SK-N-SH (cell line): ENCODE data around the gene CCR4. TPM values are rescaled to one million over a fixed set of nuclear protein-coding genes. Genes with fewer than 3 reads are reported as not detected.

Experiments used
- CTCF ChIA-PET: fragments of 300-600, 350-600 bp; formaldehyde crosslinking; extraction: SDS; loops from one replicate; lab custom pipeline; 2021; lab: Yijun Ruan, JAX
- POLR2A ChIA-PET: fragments of 350-600 bp; sonication (Branson Sonifier 250); formaldehyde crosslinking; extraction: SDS; loops from one replicate; lab custom pipeline; 2020; ENCODE audit warnings: antibody characterized with exemption, inconsistent platforms; lab: Yijun Ruan, JAX
- DNase-seq: peaks from one replicate; pipeline ENCODE4 v3.0.0; 2012
- H2AFZ ChIP-seq: fragments of 200-600 bp; sonication (generic); 2 replicates; pipeline ENCODE4 v1.8.1; 2016; ENCODE audit warnings: antibody characterized with exemption, mild to moderate bottlenecking, low read depth
- H3F3A ChIP-seq: fragments of 200-600 bp; sonication (generic); replicated peaks from 2 replicates; pipeline ENCODE3; 2016; ENCODE audit warnings: antibody characterized with exemption, mild to moderate bottlenecking; ENCODE audit not compliant: insufficient read depth
- H3K27ac ChIP-seq, 2 experiments: fragments of 200-500 bp in 1 of 2; fragments of 200-600 bp in 1 of 2; sonication (Bioruptor generic) in 1 of 2; sonication (generic), shearing (Covaris generic) in 1 of 2; 2 replicates each; pipeline versions ENCODE4 v1.5.1 to v1.6.1; 2014 to 2016; ENCODE audit warnings: low read depth in 2 of 2, inconsistent platforms in 1 of 2, low read length in 1 of 2, mild to moderate bottlenecking in 1 of 2, mixed read lengths in 1 of 2
- H3K27me3 ChIP-seq: fragments of 200-600 bp; sonication (generic), shearing (Covaris generic); 2 replicates; pipeline ENCODE4 v1.6.1; 2016; ENCODE audit warnings: mixed run types; ENCODE audit not compliant: insufficient read depth
- H3K36me3 ChIP-seq, 2 experiments: fragments of 200-500 bp in 1 of 2; fragments of 200-600 bp in 1 of 2; sonication (Bioruptor generic) in 1 of 2; sonication (generic) in 1 of 2; replicated peaks in 1 of 2; 2 replicates each; pipeline versions ENCODE3 to v1.5.1; 2014 to 2016; ENCODE audit warnings: low read length in 1 of 2, mild to moderate bottlenecking in 1 of 2; ENCODE audit not compliant: insufficient read depth in 2 of 2, control insufficient read depth in 1 of 2
- H3K4me1 ChIP-seq, 2 experiments: fragments of 200-500 bp in 1 of 2; fragments of 200-600 bp in 1 of 2; sonication (Bioruptor generic) in 1 of 2; sonication (generic), shearing (Covaris generic) in 1 of 2; 2 replicates each; pipeline versions ENCODE4 v1.5.1 to v1.6.1; 2014 to 2016; ENCODE audit warnings: low read depth in 1 of 2, low read length in 1 of 2, mixed run types in 1 of 2; ENCODE audit not compliant: insufficient read depth in 2 of 2, control insufficient read depth in 1 of 2
- H3K4me2 ChIP-seq: fragments of 200-600 bp; sonication (generic), shearing (Covaris generic); 2 replicates; pipeline ENCODE4 v1.6.1; 2017; ENCODE audit warnings: mixed run types
- H3K4me3 ChIP-seq, 2 experiments: fragments of 200-500 bp in 1 of 2; fragments of 200-600 bp in 1 of 2; sonication (Bioruptor generic) in 1 of 2; sonication (generic), shearing (Covaris generic) in 1 of 2; 2 replicates each; pipeline versions ENCODE4 v1.5.1 to v1.8.1; 2014 to 2016; ENCODE audit warnings: low read depth in 2 of 2, inconsistent platforms in 1 of 2, low read length in 1 of 2, mild to moderate bottlenecking in 1 of 2, mixed read lengths in 1 of 2, moderate library complexity in 1 of 2
- H3K79me2 ChIP-seq: fragments of 200-600 bp; sonication (generic); 2 replicates; pipeline ENCODE4 v1.8.1; 2017; ENCODE audit warnings: mild to moderate bottlenecking; ENCODE audit not compliant: insufficient read depth
- H3K9ac ChIP-seq: fragments of 200-600 bp; sonication (generic); 2 replicates; pipeline ENCODE4 v1.6.1; 2017; ENCODE audit warnings: mixed run types
- H3K9me2 ChIP-seq: fragments of 200-600 bp; sonication (generic); 2 replicates; pipeline ENCODE4 v1.6.1; 2017; ENCODE audit warnings: mixed run types
- H3K9me3 ChIP-seq: fragments of 200-600 bp; sonication (generic); 2 replicates; pipeline ENCODE4 v1.6.1; 2017; ENCODE audit warnings: mixed run types, mild to moderate bottlenecking, moderate library complexity
- H4K20me1 ChIP-seq: fragments of 200-600 bp; sonication (generic); 2 replicates; pipeline ENCODE4 v1.6.1; 2017; ENCODE audit warnings: mild to moderate bottlenecking, mixed run types; ENCODE audit not compliant: insufficient read depth
- FOSL2 ChIP-seq: IDR thresholded peaks from 2 replicates; pipeline ENCODE4 v1.4.0; 2012; ENCODE audit warnings: low read depth, mild to moderate bottlenecking, moderate library complexity, borderline replicate concordance
- GABPA ChIP-seq: IDR thresholded peaks from 2 replicates; pipeline ENCODE4 v1.4.0; 2012; ENCODE audit warnings: low read depth, mild to moderate bottlenecking
- MEF2A ChIP-seq: IDR thresholded peaks from 2 replicates; pipeline ENCODE4 v1.4.0; 2012; ENCODE audit warnings: low read depth, borderline replicate concordance
- NRF1 ChIP-seq: IDR thresholded peaks from 2 replicates; pipeline ENCODE4 v1.6.1; 2012; ENCODE audit warnings: low read depth, mild to moderate bottlenecking, low read length
- RAD21 ChIP-seq: IDR thresholded peaks from 2 replicates; pipeline ENCODE4 v1.6.1; 2012; ENCODE audit warnings: mild to moderate bottlenecking, low read length
- RXRA ChIP-seq: IDR thresholded peaks from 2 replicates; pipeline ENCODE4 v1.4.0; 2012; ENCODE audit warnings: low read depth, mild to moderate bottlenecking, borderline replicate concordance
- TCF12 ChIP-seq: IDR thresholded peaks from 2 replicates; pipeline ENCODE4 v1.4.0; 2012
- WGBS: methylation state at CpG from one replicate; pipeline ENCODE4 v1.1.6; 2017; ENCODE audit warnings: low lambda C conversion rate; 5-methylcytosine and 5-hydroxymethylcytosine counted together
- polyA plus RNA-seq, 3 experiments: library from polyadenylated mRNA; depleted of rRNA; stranded (reverse); fragments of >200 nt; gene quantifications; 2 replicates each; pipeline ENCODE4 v1.2.3, GENCODE V29; 2012
- TF ChIP-seq, protein P1 (sequence below): IDR thresholded peaks from 2 replicates; pipeline ENCODE4 v1.6.1; 2012; ENCODE audit warnings: mild to moderate bottlenecking, low read depth, low read length, moderate library complexity
- TF ChIP-seq, protein P2 (sequence below): fragments of 200-600 bp; sonication (generic); IDR thresholded peaks from 2 replicates; pipeline ENCODE4 v1.6.1; 2017; ENCODE audit warnings: antibody characterized with exemption, mild to moderate bottlenecking, moderate library complexity
- TF ChIP-seq, protein P3 (sequence below): fragments of 150-350 bp; IDR thresholded peaks from 2 replicates; pipeline ENCODE4 v1.6.1; 2017; ENCODE audit warnings: antibody characterized with exemption, low read length, low read depth, borderline replicate concordance
- TF ChIP-seq, protein P4 (sequence below): IDR thresholded peaks from 2 replicates; pipeline ENCODE4 v1.4.0; 2012; ENCODE audit warnings: low read depth, borderline replicate concordance
- TF ChIP-seq, protein P5 (sequence below): IDR thresholded peaks from 2 replicates; pipeline ENCODE4 v1.4.0; 2012; ENCODE audit warnings: low read depth
- TF ChIP-seq, protein P6 (sequence below): fragments of 150-350 bp; IDR thresholded peaks from 2 replicates; pipeline ENCODE4 v1.6.1; 2016; ENCODE audit warnings: mild to moderate bottlenecking, low read depth, low read length

Gene CCR4
- polyA plus RNA-seq, 1 of the 3 experiments (the other 2 are of a cell fraction), result not detected

DNA sequence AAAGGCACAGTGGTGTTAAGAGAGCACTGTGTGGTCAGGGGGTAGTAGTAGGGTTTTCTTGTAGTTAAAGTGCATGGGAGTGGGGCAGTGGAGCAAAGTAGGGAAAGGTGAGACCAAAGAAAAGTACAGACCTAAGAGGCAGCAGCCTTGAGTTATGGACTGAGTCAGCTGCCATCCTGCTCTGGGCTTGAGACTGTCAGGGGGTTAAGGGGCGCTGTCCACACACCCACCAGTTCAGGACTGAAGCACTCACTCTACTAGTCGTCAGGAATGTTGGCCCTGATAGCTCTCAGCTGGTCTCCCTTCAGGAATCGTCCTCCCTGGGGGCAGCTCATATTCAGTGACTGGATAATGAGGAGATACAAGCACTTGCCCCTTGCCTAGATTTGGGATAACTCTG lies 7.9 kb downstream of the CCR4 start:
- Histone ChIP-seq H4K20me1 (no peaks in the 10 kb centered on the region), H3K9ac (no peak overlapping the region)
- TF ChIP-seq RAD21 (no peak), FOSL2 (no peak), MEF2A (no peak), GABPA (no peak)
- TF ChIP-seq, protein P1, sequence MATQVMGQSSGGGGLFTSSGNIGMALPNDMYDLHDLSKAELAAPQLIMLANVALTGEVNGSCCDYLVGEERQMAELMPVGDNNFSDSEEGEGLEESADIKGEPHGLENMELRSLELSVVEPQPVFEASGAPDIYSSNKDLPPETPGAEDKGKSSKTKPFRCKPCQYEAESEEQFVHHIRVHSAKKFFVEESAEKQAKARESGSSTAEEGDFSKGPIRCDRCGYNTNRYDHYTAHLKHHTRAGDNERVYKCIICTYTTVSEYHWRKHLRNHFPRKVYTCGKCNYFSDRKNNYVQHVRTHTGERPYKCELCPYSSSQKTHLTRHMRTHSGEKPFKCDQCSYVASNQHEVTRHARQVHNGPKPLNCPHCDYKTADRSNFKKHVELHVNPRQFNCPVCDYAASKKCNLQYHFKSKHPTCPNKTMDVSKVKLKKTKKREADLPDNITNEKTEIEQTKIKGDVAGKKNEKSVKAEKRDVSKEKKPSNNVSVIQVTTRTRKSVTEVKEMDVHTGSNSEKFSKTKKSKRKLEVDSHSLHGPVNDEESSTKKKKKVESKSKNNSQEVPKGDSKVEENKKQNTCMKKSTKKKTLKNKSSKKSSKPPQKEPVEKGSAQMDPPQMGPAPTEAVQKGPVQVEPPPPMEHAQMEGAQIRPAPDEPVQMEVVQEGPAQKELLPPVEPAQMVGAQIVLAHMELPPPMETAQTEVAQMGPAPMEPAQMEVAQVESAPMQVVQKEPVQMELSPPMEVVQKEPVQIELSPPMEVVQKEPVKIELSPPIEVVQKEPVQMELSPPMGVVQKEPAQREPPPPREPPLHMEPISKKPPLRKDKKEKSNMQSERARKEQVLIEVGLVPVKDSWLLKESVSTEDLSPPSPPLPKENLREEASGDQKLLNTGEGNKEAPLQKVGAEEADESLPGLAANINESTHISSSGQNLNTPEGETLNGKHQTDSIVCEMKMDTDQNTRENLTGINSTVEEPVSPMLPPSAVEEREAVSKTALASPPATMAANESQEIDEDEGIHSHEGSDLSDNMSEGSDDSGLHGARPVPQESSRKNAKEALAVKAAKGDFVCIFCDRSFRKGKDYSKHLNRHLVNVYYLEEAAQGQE, result peak; percentile 35; the same call in 1 of the 2 replicates
- TF ChIP-seq, protein P2, sequence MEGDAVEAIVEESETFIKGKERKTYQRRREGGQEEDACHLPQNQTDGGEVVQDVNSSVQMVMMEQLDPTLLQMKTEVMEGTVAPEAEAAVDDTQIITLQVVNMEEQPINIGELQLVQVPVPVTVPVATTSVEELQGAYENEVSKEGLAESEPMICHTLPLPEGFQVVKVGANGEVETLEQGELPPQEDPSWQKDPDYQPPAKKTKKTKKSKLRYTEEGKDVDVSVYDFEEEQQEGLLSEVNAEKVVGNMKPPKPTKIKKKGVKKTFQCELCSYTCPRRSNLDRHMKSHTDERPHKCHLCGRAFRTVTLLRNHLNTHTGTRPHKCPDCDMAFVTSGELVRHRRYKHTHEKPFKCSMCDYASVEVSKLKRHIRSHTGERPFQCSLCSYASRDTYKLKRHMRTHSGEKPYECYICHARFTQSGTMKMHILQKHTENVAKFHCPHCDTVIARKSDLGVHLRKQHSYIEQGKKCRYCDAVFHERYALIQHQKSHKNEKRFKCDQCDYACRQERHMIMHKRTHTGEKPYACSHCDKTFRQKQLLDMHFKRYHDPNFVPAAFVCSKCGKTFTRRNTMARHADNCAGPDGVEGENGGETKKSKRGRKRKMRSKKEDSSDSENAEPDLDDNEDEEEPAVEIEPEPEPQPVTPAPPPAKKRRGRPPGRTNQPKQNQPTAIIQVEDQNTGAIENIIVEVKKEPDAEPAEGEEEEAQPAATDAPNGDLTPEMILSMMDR, result no peak
- TF ChIP-seq, protein P3, sequence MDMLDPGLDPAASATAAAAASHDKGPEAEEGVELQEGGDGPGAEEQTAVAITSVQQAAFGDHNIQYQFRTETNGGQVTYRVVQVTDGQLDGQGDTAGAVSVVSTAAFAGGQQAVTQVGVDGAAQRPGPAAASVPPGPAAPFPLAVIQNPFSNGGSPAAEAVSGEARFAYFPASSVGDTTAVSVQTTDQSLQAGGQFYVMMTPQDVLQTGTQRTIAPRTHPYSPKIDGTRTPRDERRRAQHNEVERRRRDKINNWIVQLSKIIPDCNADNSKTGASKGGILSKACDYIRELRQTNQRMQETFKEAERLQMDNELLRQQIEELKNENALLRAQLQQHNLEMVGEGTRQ, result no peak
- TF ChIP-seq, all 33 proteins: peak for 1
- no peaks in the 10 kb centered on the region for H3K27me3 ChIP-seq
- no peaks in the 10 kb centered on the region for H3K79me2 ChIP-seq
- H3K4me2 ChIP-seq, result no peak overlapping the region
- no peaks in the 10 kb centered on the region for H3K9me3 ChIP-seq
- no peak overlapping the region for H3K27ac ChIP-seq
- no peaks in the 10 kb centered on the region for H3K9me2 ChIP-seq
- no peak overlapping the region for H3K4me3 ChIP-seq
- H3K4me1 ChIP-seq, result peaks cover 0 to 3% of the 10 kb centered on the region in 2 experiments; a peak in 1 of 4 replicates
- POLR2A ChIA-PET, result no interaction called here
- H2AFZ ChIP-seq, result no peak overlapping the region
- CTCF ChIA-PET, result interaction anchor here (1.2 to 1.4 kb wide), 2 partner anchors 12 to 20 kb away, joined by 3 to 4 read pairs; no protein-coding TSS in a partner anchor
- 27% methylated on average over 2 of the region's 3 CpGs for WGBS
- no peaks in the 10 kb centered on the region for H3K36me3 ChIP-seq
- no peaks in the 10 kb centered on the region for H3F3A ChIP-seq
- DNase-seq, result no peak

DNA sequence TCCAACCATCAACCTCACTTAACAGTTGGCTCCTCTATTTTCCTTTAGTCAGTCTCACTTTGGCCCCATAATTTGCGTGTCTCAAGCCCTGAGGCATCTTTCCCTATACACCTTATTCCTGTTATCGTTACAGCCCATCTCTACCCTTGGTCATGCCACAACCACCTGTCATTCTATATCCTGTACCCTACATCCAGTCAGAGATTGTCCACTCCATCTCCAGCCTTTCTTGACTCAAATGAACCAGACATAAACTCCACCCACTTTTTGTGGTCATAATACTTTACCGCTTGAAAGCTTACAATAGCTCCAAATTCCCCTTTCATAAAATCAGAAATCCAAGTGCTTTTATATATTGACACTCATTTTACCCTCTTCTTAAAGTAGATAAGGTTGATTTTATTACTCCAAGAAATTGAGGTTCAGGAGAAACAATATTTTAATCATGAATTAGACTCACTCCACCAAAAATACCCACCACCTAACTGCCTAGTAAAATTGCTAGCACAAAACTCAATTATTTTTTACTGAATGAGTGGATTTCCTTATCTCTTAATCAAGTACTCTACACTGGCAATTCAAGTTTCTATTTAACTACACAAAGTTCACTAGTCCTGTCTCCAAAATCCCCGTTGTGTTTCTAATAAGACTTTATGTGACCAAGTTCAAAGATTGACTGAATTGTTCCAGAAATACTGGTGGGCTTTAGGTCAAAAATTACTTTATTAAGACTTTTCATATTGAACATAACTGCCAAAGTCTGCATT lies 9.1 kb downstream of the CCR4 start:
- H3K36me3 ChIP-seq, result no peaks in the 10 kb centered on the region
- no peaks in the 10 kb centered on the region for H3K79me2 ChIP-seq
- peaks cover 0 to 3% of the 10 kb centered on the region in 2 experiments; a peak in 1 of 4 replicates for H3K4me1 ChIP-seq
- TF ChIP-seq RXRA (no peak), TCF12 (no peak), NRF1 (no peak)
- TF ChIP-seq, protein P4, sequence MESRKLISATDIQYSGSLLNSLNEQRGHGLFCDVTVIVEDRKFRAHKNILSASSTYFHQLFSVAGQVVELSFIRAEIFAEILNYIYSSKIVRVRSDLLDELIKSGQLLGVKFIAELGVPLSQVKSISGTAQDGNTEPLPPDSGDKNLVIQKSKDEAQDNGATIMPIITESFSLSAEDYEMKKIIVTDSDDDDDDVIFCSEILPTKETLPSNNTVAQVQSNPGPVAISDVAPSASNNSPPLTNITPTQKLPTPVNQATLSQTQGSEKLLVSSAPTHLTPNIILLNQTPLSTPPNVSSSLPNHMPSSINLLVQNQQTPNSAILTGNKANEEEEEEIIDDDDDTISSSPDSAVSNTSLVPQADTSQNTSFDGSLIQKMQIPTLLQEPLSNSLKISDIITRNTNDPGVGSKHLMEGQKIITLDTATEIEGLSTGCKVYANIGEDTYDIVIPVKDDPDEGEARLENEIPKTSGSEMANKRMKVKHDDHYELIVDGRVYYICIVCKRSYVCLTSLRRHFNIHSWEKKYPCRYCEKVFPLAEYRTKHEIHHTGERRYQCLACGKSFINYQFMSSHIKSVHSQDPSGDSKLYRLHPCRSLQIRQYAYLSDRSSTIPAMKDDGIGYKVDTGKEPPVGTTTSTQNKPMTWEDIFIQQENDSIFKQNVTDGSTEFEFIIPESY, result no peak
- TF ChIP-seq, protein P5, sequence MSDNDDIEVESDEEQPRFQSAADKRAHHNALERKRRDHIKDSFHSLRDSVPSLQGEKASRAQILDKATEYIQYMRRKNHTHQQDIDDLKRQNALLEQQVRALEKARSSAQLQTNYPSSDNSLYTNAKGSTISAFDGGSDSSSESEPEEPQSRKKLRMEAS, result no peak
- TF ChIP-seq, protein P6, sequence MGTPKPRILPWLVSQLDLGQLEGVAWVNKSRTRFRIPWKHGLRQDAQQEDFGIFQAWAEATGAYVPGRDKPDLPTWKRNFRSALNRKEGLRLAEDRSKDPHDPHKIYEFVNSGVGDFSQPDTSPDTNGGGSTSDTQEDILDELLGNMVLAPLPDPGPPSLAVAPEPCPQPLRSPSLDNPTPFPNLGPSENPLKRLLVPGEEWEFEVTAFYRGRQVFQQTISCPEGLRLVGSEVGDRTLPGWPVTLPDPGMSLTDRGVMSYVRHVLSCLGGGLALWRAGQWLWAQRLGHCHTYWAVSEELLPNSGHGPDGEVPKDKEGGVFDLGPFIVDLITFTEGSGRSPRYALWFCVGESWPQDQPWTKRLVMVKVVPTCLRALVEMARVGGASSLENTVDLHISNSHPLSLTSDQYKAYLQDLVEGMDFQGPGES, result no peak
- TF ChIP-seq, protein P3, result no peak
- TF ChIP-seq, all 33 proteins: peak for 0
- H3K4me3 ChIP-seq, result no peak overlapping the region
- H3K27me3 ChIP-seq, result no peaks in the 10 kb centered on the region
- no peaks in the 10 kb centered on the region for H3K9me2 ChIP-seq
- H4K20me1 ChIP-seq, result no peaks in the 10 kb centered on the region
- DNase-seq, result no peak
- POLR2A ChIA-PET, result no interaction called here
- H3K9ac ChIP-seq, result no peak overlapping the region
- no peak overlapping the region for H3K27ac ChIP-seq
- CTCF ChIA-PET, result interaction anchor here (0.7 to 1.2 kb wide), 3 partner anchors 13 to 412 kb away, joined by 3 read pairs; no protein-coding TSS in a partner anchor
- 82% methylated on average over 4 of the region's 4 CpGs for WGBS
- no peaks in the 10 kb centered on the region for H3F3A ChIP-seq
- no peaks in the 10 kb centered on the region for H3K9me3 ChIP-seq
- H2AFZ ChIP-seq, result no peak overlapping the region
- no peak overlapping the region for H3K4me2 ChIP-seq
